HG03095 (cell line): ENCODE results near the gene SERPINB7.
A peak's percentile ranks its signal among the peaks of the same experiment; 100 is the strongest.

ENCODE experiments used
- ATAC-seq: cut with Tn5 transposase; IDR thresholded peaks from one replicate; pipeline ENCODE4 v1.9.1; 2021; ENCODE audit warnings: moderate library complexity; ENCODE audit not compliant: unreplicated experiment

SERPINB7 gene

DNA sequence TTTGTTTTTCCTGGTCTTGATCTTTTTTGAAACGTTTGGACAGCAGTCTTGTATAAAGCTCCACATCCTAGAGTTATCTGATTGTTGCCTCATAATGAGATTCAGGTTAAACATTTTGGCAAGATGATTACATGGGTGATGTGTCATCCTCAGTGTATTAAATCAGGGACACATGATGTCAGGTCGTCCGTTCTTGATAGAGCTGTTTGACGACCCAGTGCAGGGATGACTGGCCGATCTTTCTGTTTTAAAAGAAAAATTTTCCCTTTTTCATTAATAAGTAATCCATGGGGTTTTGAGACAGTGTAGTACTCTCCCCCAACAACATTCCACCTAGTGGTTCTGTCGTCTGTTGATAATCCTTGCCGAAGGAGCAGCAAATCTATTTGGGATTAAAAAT is 67.8 kb downstream of the SERPINB7 start:
- ATAC-seq: no peak

DNA sequence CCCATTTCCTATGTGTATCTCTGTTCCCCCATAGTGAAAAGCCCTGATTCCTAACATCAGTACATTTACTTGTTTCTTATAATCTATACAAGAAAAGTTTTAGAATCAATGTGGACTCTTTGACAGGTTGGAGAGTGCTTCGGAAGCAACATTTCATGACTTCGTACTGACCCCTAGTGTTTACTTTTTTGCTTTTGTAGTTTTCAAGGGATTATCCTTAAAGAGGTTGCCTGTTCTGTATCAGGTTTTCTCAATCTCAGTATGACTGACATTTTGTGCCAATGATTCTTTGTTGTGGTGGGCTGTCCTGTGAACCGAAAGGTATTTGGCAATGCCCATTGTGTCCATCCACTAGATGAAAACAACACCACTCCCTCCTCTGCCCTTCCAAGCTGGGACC is 69.0 kb downstream of the SERPINB7 start:
- peak; percentile 54 for ATAC-seq

DNA sequence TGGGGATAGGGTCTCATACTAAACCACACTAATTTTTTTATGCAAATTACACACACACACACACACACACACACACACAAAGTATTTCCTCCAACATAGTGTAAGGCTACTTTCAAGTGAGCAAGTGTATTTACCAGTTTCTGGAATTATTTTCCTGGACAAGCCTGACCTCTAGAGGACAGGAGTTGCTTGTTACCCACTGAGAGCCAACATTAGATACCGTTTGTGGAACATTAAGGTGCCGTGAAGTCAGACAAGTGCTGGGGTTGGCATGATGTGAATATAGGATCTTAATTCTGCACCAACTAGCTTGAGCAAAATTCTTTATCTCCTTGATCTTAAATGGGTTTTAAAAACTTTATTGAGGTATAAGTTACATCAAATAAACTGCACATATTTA is 72.9 kb downstream of the SERPINB7 start:
- ATAC-seq: peak; percentile 49

DNA sequence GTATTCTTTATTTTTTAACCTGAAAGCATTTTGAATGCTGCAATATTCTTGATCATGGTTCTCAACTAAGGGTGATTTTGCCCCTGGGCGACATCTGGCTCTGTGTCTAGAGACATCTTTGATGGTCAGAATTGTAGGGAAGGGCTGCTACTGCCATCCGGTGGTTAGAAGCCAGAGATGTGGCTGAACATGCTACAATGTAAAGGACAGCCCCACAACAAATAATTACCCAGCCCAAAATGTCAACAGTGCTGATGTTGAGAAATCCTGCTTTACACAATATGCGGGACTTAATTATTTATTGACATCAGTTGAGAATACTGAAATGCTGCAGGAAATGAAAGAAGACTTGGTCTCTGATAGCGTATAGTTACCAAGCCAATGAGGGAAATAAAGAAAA is 74.8 kb downstream of the SERPINB7 start:
- peak; percentile 70 for ATAC-seq

DNA sequence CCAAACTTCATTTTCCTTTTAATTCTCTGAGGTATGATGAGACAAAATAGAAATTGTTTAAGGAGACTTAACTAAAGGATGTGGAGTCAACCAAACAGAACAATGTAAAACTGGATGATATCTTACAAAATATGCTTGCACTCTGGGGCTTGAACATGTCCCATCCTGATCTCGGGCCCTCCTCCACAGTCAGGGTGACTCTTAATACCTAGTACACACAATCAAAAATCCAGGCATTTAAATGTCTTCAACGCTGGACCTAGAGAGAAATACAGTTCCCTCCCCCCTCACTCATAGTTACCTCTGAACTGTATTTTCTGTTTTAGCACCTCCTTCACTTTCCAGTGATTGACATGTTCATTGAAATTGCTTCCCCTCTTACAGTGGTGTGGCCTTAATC is 75.4 kb downstream of the SERPINB7 start:
- no peak for ATAC-seq
